IPS-18a (cell line): ENCODE results near the gene TKFC.
A peak's percentile ranks its signal among the peaks of the same experiment; 100 is the strongest.
"Not testable (repeated sequence)": the region's sequence is repeated elsewhere in the genome, so short reads cannot be mapped to it uniquely, and the experiment has no call there.

Experiments
- H3K27ac ChIP-seq: one replicate; pipeline ENCODE4 v1.5.1; 2013; ENCODE audit warnings: low read length
- H3K27me3 ChIP-seq: one replicate; pipeline ENCODE4 v1.6.1; 2013; ENCODE audit warnings: mild to moderate bottlenecking, low read length; ENCODE audit not compliant: control insufficient read depth, insufficient read depth
- H3K36me3 ChIP-seq: one replicate; pipeline ENCODE4 v1.6.1; 2013; ENCODE audit warnings: low read depth, low read length; ENCODE audit not compliant: control insufficient read depth
- H3K4me1 ChIP-seq: one replicate; pipeline ENCODE4 v1.6.1; 2013; ENCODE audit warnings: low read depth, low read length; ENCODE audit not compliant: control insufficient read depth
- H3K4me3 ChIP-seq: one replicate; pipeline ENCODE4 v1.5.1; 2013; ENCODE audit warnings: low read length
- H3K9ac ChIP-seq: one replicate; pipeline ENCODE4 v1.6.1; 2013; ENCODE audit warnings: mild to moderate bottlenecking, low read length, moderate library complexity
- H3K9me3 ChIP-seq: one replicate; pipeline ENCODE4 v1.6.1; 2013; ENCODE audit warnings: low read depth, low read length; ENCODE audit not compliant: control insufficient read depth

TKFC gene

DNA sequence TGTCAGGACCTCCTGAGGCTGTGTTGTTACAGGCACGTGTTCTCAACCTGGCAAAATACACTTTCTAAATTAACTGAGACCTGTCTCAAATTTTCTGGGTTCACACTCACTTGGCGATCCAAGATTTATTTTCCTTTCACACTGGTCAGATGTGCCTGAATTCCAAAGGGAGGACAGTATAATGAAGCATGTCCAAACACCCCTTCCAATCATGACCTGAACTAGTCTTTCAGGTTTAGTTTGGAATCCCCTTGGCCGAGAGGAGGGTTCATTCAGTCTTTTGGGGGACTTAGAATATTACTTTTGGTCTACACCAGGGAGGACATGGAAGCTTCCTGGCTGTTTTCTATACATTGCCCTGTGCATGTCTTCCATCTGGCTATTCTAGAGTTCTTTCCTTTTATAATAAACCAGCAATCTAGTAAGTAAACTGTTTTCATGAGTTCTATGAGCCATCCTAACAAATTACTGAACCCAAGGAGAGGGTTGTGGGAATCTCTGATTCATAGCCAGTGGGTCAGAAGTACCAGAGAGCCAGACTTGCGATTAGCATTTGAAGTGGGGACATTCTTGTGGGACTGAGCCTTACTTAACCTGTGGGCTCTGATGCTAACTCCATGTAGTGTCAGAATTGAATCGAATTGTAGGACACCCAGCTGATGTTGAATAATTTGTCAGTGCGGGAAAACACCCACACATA, 44.6 kb downstream of the TKFC start:
- Histone ChIP-seq H3K36me3 (peaks cover 3% of the 10 kb centered on the region), H3K4me1 (no peaks in the 10 kb centered on the region), H3K9ac (no peak overlapping the region), H3K27me3 (no peaks in the 10 kb centered on the region), H3K9me3 (peaks cover 14% of the 10 kb centered on the region), H3K4me3 (no peak overlapping the region), H3K27ac (no peak overlapping the region)

DNA sequence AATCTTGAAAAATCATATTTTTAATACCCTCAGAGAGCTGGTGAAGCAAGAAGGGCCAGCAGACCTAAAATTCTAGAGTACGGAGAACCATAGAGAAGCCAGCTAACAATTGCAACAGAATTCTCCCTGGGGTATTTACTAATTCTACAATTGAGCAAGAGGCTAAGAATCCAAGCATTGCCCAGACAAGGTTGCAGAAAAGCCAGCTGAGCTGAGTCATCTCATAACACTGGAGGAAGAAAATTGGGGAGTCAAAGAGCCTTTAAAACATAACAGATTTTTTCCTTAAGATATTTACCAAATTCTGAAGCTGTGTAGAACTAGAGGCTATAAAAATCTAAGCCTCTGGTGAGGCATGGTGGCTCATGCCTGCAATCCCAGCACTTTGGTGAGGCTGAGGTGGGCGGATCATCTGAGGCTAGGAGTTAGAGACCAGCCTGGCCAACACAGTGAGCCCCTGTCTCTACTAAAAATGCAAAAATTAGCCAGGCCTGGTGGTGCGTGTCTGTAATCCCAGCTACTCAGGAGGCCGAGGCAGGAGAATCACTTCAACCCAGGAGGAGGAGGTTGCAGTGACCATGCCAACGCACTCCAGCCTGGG, 45.8 kb downstream of the TKFC start:
- H3K4me1 ChIP-seq: no peaks in the 10 kb centered on the region
- no peaks in the 10 kb centered on the region for H3K36me3 ChIP-seq
- H3K27ac ChIP-seq: no peak overlapping the region
- H3K4me3 ChIP-seq: no peak overlapping the region
- no peak overlapping the region for H3K9ac ChIP-seq
- H3K9me3 ChIP-seq: peaks cover 7% of the 10 kb centered on the region
- H3K27me3 ChIP-seq: no peaks in the 10 kb centered on the region

DNA sequence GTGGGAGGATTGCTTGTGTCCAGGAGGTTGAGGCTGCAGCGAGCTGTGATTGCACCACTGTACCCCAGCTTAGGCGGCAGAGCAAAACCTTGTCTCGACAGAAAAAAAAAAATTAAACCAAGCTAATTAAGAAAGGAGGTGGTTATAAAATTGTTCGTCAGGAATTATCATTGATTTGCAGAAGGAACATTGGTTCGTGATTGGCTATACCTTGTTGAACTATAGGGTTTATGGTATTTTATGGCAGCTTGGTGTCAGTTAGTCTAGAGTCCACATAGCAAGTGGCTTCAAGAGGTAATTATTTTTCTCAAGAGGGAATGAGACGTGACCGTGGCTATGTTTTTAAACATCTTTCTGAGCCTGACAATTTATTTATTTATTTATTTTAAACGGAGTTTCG, 47.9 kb downstream of the TKFC start:
- Histone ChIP-seq H3K36me3 (no peaks in the 10 kb centered on the region), H3K9me3 (no peaks in the 10 kb centered on the region), H3K27me3 (no peaks in the 10 kb centered on the region), H3K4me1 (no peaks in the 10 kb centered on the region), H3K27ac (no peak overlapping the region), H3K4me3 (no peak overlapping the region), H3K9ac (no peak overlapping the region)

GRCh38 chr11:61383859-61384258, 50.8 kb downstream of the TKFC start:
- H3K36me3 ChIP-seq, H3K27me3 ChIP-seq, H3K9me3 ChIP-seq, H3K9ac ChIP-seq, H3K4me1 ChIP-seq, H3K27ac ChIP-seq, H3K4me3 ChIP-seq: not testable (repeated sequence)

- H3K4me1 ChIP-seq: no peaks in the 10 kb centered on the region
- no peak overlapping the region for H3K9ac ChIP-seq
- no peak overlapping the region for H3K27ac ChIP-seq
- no peak overlapping the region for H3K4me3 ChIP-seq
- no peaks in the 10 kb centered on the region for H3K27me3 ChIP-seq
- no peaks in the 10 kb centered on the region for H3K9me3 ChIP-seq
- no peaks in the 10 kb centered on the region for H3K36me3 ChIP-seq
These were observed 51.5 kb downstream of the TKFC start for GRCh38 chr11:61384271-61385242.

DNA sequence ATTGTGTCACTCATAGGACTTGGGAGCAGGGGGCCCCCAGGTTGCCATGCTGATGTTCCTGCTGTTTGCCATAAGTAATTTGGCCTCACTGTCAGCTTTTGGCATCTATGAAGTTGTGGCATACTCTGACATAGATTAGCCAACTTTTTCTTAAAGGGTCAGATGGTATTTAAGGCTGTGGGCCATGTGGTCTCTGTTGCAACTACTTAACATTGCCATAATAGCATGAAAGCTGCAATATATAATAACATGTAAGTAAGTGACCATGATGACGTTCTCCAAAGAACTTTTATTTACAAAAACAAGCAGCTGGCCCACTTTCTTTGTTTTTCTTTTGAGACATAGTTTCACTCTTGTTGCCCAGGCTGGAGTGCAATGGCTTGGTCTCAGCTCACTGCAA, 57.1 kb downstream of the TKFC start:
- H3K27ac ChIP-seq: no peak overlapping the region
- no peak overlapping the region for H3K9ac ChIP-seq
- no peaks in the 10 kb centered on the region for H3K4me1 ChIP-seq

DNA sequence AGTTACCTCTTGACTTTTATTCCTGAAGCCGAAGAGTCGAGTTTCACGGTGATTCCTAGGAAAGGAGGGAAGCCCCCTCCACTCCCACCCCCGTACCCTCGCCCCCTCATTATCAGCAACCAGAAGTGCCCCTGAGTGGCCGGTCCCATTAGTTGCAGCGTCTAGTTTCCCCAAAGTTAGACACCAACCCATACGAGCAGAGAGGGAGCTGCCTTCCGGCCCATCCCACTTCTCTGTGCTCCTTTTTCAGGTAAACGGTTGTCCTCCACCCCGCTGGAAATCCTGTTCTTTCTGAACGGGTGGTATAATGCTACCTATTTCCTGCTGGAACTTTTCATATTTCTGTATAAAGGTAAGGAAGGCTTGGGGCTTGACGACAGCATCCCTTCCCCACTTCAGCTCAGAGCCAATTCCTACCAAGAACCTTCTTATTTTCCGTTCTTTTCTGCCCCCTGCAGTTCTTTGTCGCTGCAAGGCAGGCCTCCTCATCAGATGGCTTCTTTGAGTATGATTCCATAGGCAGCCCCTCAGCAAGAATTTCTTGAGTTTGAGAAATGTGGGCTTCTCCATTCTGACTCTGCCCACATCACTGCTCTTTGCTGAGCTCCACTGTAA, 60.1 kb downstream of the TKFC start:
- H3K4me1 ChIP-seq: no peaks in the 10 kb centered on the region

More for the DNA sequence above, 57.1 kb downstream of the TKFC start:
- Histone ChIP-seq H3K36me3 (peaks cover 4% of the 10 kb centered on the region), H3K9me3 (no peaks in the 10 kb centered on the region), H3K4me3 (no peak overlapping the region), H3K27me3 (no peaks in the 10 kb centered on the region)

More for the DNA sequence above, 60.1 kb downstream of the TKFC start:
- Histone ChIP-seq H3K9me3 (no peaks in the 10 kb centered on the region), H3K4me3 (peak overlapping the region; percentile 72), H3K27me3 (no peaks in the 10 kb centered on the region), H3K9ac (peak overlapping the region; percentile 56), H3K27ac (no peak overlapping the region), H3K36me3 (peaks cover 11% of the 10 kb centered on the region)
